GM18519 (cell line): ENCODE results near the gene CRIM1.

Experiments
- ATAC-seq: cut with Tn5 transposase; IDR thresholded peaks from one replicate; pipeline ENCODE4 v1.9.1; 2021; ENCODE audit warnings: mild to moderate bottlenecking, moderate library complexity; ENCODE audit not compliant: unreplicated experiment, low FRiP score

The CRIM1 gene

GRCh38 chr2:36371070-36371874 is 15.7 kb downstream of the CRIM1 start:
- ATAC-seq = no peak

DNA sequence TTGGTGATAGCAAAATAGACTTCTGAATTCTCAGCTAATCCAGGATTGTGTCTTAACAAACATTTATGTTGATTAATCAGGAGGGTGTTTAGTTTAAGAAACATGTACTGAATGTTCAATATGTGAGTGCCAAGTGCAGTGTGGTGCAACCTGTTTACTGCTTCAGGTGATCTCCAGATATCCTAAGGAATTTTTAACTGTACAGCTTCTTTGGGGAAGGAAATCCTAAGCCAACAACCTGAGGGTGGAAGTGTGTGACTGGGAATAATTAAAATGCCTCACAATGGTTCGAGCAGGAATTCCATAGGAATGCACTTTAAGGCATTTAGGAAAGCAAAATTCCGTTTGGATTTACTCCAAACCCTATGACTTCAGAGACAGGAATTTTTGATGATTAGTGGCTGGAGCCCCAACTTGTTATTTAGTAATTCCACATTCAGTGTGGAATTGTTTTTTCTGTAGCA is 16.4 kb downstream of the CRIM1 start:
- no peak for ATAC-seq

DNA sequence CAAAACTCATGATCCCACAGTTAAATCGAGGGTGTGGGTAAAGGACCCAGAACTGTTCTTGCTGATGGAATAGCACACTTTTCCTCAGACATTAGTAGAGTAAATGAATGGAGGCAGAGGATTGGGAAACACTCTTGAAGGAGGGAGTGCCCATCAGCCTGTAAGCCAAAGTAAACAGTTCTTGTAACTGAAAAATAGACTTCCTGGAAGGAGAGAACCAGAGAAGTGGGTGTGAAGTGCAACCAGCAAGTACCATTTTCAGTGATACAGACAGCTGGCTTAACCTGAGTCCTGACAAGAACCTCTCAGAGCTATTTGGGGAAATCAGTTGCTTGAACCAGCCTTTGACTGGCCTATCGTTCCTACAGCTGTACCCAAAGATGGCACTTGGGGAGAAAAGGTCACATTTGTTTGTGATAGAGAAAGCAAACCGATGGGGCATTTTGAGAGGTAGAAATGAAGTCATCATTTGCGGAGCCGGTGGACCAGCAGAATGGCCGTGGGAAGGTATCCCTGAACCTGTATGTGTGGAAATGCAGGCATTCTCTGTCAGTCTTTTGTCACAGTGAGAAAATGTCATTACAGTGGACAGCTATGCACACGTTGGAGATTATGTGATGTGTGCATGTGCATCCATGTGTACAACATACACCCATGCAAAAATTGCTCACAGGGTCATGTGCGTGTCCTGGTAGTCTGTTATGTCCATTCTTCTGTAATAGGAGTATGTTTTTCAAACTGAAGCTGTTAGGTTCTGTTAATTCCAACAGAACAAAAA is 17.8 kb downstream of the CRIM1 start:
- no peak for ATAC-seq

DNA sequence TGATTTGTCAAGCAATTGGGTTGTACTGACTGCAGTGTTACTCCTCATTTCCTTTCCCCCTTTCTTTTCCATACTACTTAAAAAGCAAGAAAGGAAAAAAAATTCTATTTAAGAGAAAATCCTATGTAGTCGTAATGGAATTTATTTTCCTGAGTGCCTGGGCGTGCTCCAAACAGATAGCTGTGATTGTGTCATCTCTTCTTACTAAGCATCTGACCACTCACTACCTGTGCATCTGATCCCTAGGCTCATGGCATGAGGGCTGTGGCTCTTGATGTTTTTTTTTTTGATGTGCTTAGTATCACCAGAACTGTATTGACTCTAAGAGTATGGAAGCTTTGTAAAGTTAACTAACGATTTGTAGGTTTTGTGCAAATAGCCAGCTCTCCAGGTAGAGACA is 19.0 kb downstream of the CRIM1 start:
- no peak for ATAC-seq

DNA sequence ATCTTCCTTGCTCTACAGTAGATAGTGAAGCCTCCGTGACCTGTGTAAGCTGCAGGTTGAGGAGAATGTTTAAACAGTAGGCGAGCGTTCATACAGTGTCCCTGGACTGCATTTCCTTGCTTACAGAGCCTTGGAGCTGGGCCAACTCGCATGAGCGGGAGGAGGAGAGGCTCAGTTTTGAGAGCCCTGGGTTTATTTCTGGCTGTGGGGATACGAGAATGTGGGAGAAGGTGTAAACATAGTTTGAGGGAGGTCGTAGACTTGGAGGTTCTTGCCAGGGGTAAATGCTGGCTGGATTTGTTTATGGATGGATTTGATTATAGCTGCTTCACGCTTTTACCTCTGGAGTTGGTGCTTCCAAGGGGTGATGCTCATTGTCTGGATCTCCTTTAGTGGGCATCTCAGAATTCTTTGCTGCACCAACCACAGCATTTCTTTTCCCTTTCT is 20.8 kb downstream of the CRIM1 start:
- ATAC-seq = no peak

DNA sequence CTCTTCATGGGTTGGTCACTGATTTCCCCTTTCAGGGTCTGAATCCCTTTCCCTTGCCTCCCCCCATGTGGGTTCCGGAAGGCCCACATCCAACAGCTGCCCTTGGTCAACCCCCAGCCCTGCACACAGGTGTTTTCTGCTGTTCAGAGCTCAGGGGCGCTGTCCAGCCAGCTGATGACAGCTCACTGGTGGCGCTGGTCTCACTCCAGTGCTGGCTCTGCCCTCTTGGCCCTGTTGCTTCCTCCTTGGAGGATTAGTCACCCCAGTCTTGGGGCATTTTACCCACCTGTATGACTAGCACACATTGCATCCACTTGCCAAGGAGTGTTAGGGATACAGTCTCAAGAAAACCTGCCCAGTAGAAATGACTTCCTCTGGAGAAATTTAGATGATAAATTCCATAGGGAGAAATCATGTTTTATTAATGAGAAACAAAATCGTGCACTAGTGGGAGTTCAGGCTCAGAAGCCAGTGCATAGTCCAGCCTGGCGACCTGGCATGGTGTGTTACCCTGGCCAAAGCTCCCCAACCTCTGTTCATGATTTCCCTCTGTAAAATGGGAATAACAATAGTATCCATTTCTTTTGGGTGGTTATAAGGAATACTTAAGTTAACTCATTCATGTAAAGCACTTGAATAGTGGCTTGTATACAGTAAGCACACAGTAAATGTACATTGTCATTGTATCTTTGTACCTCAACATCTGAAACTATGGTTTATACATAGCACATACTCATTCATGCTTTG is 21.6 kb downstream of the CRIM1 start:
- no peak for ATAC-seq

GRCh38 chr2:36379710-36380448 is 24.3 kb downstream of the CRIM1 start:
- ATAC-seq = no peak

DNA sequence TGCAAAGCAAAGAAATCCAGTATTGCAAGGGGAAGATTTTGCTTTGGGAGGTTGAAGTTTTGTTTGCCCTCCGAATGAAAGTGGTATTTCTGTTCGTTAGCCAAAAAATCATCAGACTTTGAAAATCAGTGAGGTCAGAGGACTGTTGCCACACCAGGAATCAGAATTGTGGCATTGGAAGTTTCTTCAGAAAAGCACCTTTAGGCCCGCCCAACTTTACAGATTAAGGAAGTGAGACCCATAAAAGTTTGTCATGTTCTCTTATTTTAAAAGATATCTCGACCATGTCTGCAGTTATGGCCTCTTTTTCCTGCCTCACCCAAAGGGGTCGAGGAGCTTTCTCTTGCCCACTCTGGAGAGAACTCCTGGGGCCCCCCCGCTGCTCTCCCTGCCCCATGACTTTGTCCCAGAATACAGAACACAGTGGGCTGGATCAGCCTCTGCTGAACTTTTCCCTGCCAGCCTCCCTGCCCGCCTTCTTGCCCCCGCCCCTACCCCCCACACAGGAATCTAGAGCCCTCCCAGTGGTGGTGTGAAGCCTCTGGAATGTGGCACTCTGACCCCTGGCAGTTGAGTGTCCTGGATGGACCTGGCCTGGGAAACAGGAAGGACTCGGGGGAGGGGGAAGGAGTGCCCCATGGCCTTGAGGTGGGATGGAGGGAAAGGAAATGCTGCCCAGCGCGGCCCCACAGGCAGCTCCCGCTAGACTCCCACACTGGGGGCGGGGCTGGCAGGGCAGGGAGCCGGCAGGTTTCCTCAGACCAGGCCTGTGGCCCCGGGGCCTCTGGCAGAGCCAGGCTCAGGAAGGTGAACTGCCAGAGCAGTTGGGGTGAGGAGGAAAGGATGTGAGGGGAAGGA is 25.3 kb downstream of the CRIM1 start:
- ATAC-seq = no peak

- no peak for ATAC-seq
Observed at GRCh38 chr2:36381993-36382392, 26.4 kb downstream of the CRIM1 start.

GRCh38 chr2:36382472-36382871 is 26.9 kb downstream of the CRIM1 start:
- no peak for ATAC-seq

GRCh38 chr2:36383726-36384125 is 28.1 kb downstream of the CRIM1 start:
- ATAC-seq = no peak

DNA sequence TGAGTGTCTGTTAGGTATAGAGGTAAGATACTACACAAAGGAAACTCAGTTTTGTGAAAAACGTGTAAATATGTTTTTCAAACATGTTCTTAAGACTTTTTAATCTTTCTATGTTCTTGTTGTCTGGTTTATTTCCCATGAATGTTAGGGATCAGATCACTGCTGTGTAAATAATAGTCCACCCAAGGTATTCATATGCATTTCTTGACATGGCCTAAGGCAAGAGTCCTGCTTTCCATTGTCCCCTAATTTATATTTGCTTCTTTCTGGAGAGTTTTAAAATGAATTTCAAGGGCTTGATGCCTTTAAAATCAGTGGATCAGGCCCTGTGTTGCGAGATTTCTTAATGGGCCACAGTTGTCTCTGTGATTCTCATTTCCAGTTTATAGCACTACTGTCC is 28.9 kb downstream of the CRIM1 start:
- no peak for ATAC-seq

DNA sequence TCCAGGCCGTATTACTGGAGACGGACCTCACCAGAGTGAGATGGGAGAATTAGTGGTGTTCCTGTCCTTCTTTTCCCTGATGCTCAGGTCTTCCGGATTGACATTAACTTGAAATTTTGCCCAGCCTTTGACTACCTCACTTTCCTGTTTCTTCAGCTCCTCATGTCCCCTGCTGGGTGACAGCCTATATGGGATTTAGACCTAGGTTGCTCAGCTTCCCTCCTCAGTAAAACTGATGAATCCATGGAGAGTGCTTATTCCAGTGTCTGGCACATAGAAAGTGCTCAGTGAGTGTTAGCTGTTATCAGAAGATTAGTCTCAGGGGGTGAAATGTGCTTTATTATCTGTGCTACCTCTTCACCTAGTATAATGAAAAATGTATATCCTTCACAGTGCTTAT is 30.0 kb downstream of the CRIM1 start:
- no peak for ATAC-seq

GRCh38 chr2:36387258-36387916 is 31.8 kb downstream of the CRIM1 start:
- no peak for ATAC-seq

GRCh38 chr2:36388472-36388871 is 32.9 kb downstream of the CRIM1 start:
- no peak for ATAC-seq

DNA sequence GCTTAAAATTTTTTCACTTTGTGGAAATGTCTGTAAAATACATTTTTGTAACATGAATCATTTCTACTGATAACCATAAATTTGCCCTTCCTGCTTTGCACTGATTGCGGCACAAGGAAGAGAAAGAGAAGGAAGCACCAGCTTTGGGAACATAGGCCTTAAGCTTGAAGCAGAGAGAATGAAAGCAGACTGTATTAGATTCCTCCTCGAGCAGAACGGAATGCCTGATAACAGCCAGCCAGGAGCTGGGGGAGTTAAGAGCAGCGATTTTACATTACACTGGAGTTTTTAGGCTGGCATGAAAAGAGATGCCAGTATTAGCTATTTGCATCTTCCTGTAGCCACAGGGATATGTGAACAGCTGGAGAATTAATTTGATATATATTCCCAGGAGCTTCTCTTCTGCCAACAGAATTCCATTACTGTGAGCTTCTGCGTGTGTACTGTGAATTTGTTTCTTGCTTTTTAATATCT is 33.5 kb downstream of the CRIM1 start:
- ATAC-seq = no peak

GRCh38 chr2:36389577-36389976 is 34.0 kb downstream of the CRIM1 start:
- no peak for ATAC-seq

- no peak for ATAC-seq
Observed at GRCh38 chr2:36392571-36393255, 37.1 kb downstream of the CRIM1 start.
